COLO668 (cell line): ENCODE data around the gene LARP4B.

ENCODE experiments used
- DNase-seq: peaks from one replicate; lab custom pipeline; 2025; ENCODE audit not compliant: unreplicated experiment; lab: John Stamatoyannopoulos, UW

Gene LARP4B

GRCh38 chr10:931326-932318 is at the start of gene LARP4B:
TSS of gene LARP4B (minus strand) at chr10:931705. CDS start at chr10:885721, 45,984 bp downstream.
- DNase-seq: peak; percentile 95

DNA sequence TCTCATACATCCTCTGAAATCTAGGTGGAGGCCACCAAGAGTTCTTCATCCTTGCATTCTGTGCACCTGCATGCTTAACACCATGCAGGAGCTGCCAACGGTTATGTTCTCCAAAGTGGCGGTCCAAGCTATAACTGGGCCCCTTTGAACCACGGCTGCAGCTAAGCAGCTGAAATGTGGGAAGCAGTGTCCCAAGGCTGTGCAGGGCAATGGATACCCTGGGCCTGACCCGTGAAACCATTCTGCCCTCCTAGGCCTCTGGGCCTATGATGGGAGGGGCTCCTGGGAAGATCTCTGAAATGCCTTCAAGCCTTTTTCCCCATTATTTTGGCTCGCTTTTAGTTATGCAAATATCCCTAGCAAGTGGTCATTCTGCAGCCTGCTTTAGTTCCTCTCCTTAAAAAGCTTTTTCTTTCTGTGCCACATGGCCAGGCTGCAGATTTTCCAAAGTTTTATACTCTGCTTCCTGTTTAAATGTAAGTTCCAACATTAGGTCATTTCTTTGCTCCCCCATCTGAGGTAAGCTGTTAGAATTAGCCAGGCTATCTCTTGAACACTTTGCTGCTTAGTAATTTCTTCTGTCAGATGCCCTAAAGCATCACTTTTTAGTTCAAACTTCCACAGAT is 49.1 kb upstream of the LARP4B start:
- DNase-seq: no peak

DNA sequence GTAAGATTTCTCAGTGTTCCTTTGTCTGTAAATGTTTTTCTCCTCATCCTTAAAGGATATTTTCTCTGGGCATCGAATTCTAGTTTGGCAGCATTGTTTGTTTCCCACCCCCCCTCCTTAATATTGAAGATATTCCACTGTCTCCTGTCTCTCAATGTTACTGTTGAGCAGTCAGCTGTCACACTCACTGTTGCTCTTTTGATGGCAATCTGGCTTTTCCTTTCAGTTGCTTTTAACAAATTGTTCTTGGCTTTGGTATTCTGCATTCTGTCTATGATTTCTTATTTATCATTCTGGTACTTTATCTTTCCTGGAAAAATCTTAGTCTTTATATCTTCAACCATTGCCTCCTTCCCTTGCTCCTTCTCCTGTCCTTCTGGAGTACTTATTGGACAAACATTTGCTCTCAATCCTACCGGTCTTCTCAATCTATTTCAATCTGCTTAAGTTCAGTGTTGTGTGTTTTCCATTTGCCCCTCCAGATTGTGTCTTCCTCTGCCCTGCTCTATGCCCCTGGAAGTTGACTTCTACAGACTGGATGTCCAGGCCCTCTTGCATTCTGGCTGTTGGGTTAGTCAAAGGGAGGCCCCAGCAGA is 47.4 kb upstream of the LARP4B start:
- DNase-seq: no peak

- DNase-seq: no peak
Measured at GRCh38 chr10:976316-976715, 44.8 kb upstream of the LARP4B start.

DNA sequence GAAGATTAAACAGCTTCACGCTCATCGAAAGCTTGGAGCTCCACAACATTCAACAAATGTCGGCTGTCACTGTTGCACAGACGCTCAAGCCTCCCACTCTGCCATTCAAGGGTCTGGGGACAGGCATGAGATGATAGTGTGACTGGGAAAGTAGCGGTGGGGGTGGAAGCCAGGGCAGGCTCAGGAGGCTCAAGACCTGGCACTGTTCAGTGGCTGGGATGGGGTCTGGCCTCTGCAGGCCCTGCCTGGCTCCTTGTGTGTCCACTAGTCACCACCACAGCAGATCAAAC is 43.2 kb upstream of the LARP4B start:
- no peak for DNase-seq

DNA sequence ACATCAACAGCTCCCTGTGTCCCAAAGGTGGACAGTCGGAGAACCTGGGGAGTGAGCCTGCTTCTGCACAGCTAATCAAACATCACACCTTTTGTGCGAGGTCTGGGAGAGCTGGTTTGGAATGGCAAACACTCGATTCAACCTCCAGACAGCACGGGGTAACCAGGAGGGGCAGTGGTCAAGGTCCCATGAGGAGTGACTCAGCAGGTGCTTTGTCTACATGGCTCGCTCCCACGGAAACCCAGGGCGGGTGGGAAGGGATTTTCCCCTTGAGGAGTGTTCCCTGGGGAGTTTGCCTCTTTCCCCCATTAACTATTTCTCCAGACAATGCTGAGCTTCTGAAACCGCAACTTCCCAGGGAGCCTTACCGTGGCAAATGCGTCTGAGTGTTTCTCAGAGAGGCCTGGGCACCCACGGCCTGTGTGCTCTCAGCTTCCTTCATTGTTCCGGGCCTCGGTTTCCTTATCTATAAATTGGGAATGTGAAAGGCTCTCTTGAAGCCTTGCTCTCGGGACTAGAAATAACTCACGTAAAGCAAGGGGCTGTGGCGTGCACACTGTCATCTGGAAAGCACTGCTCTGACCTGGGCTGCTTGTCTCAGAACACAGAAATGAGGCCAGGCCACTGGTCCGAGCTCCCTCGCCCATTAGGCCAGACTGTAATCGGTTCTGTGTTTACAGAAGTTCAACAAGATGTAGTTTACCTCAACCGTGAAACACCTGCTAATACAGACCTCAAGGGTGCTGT is 42.7 kb upstream of the LARP4B start:
- peak; percentile 70 for DNase-seq

GRCh38 chr10:972763-973162 is 41.3 kb upstream of the LARP4B start:
- DNase-seq: no peak

DNA sequence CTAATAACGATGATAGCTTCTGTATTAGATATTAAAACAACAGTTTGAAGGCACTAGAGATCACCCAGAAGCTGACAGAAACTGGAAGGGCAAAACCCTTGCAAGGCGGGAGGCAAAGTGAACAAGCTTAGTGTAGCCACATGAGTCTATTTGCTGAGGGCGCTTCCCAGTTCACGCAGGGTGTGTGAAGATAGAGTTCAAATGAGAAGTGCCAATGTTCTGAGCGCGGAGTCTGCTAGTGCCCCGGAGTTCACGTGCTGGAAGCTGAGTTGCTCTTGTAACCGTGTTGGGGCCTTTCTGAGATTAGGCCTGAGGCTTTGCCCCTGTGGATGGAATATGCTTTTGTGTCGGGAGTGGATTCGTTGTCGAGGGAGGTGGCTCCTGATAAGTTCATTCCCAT is 40.1 kb upstream of the LARP4B start:
- peak; percentile 10 for DNase-seq

DNA sequence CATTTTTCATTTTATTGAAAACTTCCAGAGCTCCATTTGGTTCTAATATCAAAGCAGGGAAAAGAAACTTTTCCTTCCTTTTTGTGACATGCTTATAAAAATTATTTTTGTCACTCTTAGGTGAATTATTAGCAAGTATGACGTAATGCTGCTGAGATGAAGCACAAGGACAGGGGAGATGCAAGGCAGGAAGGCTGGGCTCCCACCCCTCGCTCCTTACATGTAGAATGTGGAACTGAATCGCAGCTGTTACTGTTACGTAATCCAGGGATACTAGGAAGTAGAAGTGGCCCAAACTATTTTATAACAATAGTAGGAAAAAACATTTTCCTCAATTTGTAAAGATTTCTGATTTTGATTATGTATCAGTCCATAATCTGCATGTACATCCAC is 39.6 kb upstream of the LARP4B start:
- no peak for DNase-seq

DNA sequence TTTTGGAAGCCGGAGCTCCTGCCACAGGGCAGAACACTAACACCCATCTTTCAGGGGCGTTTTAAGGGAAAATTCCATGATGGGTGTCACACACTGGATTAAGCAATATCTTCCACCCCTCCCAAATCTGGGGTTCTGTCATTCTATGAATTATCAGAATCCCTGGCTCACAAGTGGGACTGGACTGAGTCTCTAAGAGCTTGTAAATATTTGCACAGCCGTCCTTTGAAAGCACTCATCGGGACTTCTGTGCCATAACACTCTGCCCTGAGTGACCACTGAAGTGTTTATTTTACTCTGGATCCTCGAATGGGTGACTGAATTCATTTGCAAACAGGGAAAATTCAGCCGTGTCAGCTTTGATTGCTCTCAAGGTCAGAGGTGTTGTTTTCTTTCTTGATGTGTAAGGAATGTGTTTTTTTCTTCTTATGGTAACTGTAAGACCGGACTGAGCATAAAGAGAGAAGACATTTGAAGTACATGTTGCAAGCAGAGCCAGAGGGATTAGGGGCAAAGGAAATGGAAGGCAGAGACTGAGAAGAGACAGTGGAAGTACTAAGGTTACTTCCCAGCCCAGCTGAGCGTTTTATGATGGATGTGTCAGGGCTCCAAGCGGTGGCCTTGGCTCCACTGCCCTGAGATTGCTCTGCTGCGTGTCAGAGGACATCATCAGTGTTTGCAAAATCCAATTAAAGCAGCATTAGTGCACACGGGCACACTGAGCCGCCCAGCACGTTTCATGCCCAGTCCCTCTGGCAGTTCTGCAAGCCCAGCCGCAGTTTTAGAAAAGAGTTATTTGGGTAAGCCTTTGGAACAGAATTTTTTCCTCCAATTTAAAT is 39.0 kb upstream of the LARP4B start:
- peak; percentile 59 for DNase-seq

DNA sequence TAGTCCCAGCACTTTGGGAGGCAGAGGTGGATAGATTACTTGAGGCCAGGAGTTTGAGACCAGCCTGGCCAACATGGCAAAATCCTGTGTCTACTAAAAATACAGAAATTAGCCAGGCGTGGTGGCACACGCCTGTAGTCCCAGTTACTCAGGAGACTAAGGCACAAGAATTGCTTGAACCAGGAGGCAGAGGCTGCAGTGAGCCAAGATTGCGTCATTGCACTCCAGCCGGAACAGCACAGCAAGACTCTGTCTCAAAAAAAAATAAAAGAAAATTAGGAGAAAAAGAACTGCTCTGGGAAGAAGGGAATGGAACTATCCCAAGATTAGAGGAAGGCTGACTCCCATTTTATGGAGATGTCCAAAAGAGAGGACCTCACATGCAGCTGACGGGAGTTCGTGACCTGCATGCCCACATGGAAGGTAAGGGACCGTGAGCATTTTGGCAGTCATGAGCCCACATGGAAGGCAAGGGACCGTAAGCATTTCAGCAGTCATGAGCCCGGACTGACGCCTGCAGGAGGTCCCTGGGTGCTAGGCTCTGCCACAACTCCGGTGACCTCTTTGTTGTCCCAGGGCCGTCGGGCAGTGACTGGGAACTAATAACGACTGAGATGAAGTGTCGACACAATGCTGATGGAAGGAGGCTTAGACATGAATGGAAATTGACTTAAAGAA is 38.1 kb upstream of the LARP4B start:
- DNase-seq: peak; percentile 15

- no peak for DNase-seq
Measured at GRCh38 chr10:968546-969199, 37.2 kb upstream of the LARP4B start.

- DNase-seq: no peak
Measured at GRCh38 chr10:966466-967235, 35.1 kb upstream of the LARP4B start.

- no peak for DNase-seq
Measured at GRCh38 chr10:964988-965417, 33.5 kb upstream of the LARP4B start.

DNA sequence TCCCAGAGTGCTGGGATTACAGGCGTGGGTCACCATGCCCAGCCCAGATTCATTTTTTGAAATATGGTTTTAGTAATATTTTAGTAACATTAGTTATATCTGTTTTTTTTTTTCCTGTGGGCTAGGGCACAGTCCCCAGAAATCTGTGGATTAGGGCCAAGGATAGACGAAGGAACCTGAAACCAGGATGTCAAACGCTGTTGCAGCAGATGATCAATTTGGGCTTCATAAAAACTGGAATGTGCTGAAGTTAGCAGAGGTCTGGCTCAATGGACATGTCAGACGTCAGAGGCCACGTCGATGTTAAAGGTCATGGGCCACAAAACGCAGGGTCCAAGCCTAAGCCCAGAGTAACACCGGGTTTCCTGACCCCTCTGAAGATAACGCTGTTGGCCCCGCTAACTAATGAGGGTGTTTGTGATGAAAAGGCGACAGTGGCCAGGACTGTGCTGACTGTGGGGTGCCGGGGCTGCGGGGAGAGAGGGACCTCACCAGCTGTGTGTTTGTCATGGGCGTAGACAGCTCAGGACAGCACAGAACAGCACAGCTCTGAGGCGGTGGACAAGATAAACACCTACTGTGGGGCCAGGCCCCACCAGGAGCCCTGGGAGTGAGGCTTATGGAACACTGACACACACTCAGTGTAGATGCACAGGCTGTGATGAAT is 32.9 kb upstream of the LARP4B start:
- no peak for DNase-seq

DNA sequence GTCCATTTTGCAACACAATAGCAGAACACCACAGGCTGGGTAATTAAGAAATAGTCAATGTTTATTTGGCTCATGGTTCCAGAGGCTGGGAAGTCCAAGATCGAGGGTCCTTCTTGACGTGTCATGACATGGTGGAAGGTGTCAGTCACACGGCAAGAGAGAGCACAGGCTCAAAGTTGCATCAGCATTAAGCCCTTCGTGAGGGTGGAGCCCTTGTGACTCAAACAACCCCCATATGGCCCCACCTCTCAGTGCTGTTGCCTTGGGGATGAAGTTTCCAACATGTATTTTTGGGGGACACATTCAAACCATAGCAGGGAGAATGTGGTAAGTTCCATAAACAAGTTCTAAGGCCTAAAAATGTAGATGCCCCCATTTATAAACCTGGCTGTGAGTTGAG is 32.1 kb upstream of the LARP4B start:
- DNase-seq: no peak

- no peak for DNase-seq
Measured at GRCh38 chr10:963186-963585, 31.7 kb upstream of the LARP4B start.

- no peak for DNase-seq
Measured at GRCh38 chr10:962342-962741, 30.8 kb upstream of the LARP4B start.
